HG03108 (cell line): ENCODE results near the gene MAP3K2.

Source experiments
- ATAC-seq: cut with Tn5 transposase; IDR thresholded peaks from one replicate; pipeline ENCODE4 v1.9.1; 2021; ENCODE audit warnings: moderate library complexity; ENCODE audit not compliant: unreplicated experiment

Gene MAP3K2, protein sequence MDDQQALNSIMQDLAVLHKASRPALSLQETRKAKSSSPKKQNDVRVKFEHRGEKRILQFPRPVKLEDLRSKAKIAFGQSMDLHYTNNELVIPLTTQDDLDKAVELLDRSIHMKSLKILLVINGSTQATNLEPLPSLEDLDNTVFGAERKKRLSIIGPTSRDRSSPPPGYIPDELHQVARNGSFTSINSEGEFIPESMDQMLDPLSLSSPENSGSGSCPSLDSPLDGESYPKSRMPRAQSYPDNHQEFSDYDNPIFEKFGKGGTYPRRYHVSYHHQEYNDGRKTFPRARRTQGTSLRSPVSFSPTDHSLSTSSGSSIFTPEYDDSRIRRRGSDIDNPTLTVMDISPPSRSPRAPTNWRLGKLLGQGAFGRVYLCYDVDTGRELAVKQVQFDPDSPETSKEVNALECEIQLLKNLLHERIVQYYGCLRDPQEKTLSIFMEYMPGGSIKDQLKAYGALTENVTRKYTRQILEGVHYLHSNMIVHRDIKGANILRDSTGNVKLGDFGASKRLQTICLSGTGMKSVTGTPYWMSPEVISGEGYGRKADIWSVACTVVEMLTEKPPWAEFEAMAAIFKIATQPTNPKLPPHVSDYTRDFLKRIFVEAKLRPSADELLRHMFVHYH

GRCh38 chr2:127387655-127388422, at the start of gene MAP3K2:
TSS of gene MAP3K2 (minus strand) at chr2:127387975. CDS start at chr2:127343129, 44,846 bp downstream.
- peak; percentile 74 for ATAC-seq

DNA sequence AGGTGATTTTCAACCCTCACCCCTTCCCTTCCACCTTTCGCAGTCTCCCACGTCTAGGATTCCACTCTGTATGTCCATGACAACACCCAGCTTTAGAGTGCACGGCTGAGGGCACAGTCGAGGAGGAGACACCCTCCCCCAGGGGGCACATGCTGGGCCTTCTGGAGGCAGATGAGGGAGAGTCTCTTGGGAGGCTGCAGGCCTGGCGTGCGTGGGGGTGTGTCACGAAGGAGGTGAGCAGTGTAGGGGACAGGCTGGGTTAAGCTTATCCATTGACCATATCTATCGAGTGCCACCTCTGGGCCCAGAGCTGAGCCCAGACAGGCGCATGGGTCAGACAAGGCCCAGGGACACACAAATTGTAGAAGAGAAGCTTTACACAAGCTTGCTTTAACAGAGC, 49.3 kb upstream of the MAP3K2 start:
- ATAC-seq = no peak

DNA sequence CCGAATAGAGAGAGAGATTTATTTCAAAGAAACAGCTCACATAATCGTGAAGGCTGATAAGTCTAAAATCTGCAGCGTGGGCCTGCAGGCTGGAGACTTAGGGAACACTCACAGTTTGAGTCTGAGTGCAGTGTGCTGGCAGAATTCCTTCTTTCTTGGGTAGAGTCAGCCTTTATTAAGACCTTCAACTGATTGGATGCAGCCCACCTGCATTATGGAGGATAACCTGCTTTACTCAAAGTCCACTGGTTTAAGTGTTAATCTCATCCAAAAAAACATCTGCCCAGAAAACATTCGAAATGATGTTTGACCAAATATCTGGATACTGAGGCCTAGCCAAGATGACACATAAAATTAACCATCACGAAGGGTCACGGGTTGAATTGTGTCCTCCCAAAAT, 46.7 kb upstream of the MAP3K2 start:
- no peak for ATAC-seq

GRCh38 chr2:127431408-127432023, 43.7 kb upstream of the MAP3K2 start:
- ATAC-seq = no peak

- no peak for ATAC-seq
Measured at GRCh38 chr2:127429844-127430425, 42.2 kb upstream of the MAP3K2 start.

GRCh38 chr2:127429291-127429690, 41.5 kb upstream of the MAP3K2 start:
- no peak for ATAC-seq

DNA sequence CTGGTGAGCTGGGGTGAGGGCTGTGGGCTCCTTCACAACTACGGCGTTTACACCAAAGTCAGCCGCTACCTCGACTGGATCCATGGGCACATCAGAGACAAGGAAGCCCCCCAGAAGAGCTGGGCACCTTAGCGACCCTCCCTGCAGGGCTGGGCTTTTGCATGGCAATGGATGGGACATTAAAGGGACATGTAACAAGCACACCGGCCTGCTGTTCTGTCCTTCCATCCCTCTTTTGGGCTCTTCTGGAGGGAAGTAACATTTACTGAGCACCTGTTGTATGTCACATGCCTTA, 41.0 kb upstream of the MAP3K2 start:
- ATAC-seq = no peak

GRCh38 chr2:127428057-127428814, 40.5 kb upstream of the MAP3K2 start:
- ATAC-seq = no peak

GRCh38 chr2:127427376-127428056, 39.7 kb upstream of the MAP3K2 start:
- no peak for ATAC-seq

DNA sequence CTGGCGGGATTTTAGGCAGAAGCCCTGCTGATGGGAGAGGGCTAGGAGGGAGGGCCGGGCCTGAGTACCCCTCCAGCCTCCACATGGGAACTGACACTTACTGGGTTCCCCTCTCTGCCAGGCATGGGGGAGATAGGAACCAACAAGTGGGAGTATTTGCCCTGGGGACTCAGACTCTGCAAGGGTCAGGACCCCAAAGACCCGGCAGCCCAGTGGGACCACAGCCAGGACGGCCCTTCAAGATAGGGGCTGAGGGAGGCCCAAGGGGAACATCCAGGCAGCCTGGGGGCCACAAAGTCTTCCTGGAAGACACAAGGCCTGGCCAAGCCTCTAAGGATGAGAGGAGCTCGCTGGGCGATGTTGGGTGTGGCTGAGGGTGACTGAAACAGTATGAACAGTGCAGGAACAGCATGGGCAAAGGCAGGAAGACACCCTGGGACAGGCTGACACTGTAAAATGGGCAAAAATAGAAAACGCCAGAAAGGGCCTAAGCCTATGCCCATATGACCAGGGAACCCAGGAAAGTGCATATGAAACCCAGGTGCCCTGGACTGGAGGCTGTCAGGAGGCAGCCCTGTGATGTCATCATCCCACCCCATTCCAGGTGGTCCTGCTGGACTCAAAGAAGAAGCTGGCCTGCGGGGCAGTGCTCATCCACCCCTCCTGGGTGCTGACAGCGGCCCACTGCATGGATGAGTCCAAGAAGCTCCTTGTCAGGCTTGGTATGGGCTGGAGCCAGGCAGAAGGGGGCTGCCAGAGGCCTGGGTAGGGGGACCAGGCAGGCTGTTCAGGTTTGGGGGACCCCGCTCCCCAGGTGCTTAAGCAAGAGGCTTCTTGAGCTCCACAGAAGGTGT, 39.0 kb upstream of the MAP3K2 start:
- ATAC-seq = no peak

DNA sequence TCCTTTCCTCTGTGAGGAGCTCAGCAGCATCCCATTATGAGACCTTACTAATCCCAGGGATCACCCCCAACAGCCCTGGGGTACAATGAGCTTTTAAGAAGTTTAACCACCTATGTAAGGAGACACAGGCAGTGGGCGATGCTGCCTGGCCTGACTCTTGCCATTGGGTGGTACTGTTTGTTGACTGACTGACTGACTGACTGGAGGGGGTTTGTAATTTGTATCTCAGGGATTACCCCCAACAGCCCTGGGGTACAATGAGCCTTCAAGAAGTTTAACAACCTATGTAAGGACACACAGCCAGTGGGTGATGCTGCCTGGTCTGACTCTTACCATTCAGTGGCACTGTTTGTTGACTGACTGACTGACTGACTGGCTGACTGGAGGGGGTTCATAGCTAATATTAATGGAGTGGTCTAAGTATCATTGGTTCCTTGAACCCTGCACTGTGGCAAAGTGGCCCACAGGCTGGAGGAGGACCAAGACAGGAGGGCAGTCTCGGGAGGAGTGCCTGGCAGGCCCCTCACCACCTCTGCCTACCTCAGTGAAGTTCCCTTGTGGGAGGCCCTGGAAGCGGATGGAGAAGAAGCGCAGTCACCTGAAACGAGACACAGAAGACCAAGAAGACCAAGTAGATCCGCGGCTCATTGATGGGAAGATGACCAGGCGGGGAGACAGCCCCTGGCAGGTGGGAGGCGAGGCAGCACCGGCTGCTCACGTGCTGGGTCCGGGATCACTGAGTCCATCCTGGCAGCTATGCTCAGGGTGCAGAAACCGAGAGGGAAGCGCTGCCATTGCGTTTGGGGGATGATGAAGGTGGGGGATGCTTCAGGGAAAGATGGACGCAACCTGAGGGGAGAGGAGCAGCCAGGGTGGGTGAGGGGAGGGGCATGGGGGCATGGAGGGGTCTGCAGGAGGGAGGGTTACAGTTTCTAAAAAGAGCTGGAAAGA, 38.0 kb upstream of the MAP3K2 start:
- ATAC-seq = no peak

DNA sequence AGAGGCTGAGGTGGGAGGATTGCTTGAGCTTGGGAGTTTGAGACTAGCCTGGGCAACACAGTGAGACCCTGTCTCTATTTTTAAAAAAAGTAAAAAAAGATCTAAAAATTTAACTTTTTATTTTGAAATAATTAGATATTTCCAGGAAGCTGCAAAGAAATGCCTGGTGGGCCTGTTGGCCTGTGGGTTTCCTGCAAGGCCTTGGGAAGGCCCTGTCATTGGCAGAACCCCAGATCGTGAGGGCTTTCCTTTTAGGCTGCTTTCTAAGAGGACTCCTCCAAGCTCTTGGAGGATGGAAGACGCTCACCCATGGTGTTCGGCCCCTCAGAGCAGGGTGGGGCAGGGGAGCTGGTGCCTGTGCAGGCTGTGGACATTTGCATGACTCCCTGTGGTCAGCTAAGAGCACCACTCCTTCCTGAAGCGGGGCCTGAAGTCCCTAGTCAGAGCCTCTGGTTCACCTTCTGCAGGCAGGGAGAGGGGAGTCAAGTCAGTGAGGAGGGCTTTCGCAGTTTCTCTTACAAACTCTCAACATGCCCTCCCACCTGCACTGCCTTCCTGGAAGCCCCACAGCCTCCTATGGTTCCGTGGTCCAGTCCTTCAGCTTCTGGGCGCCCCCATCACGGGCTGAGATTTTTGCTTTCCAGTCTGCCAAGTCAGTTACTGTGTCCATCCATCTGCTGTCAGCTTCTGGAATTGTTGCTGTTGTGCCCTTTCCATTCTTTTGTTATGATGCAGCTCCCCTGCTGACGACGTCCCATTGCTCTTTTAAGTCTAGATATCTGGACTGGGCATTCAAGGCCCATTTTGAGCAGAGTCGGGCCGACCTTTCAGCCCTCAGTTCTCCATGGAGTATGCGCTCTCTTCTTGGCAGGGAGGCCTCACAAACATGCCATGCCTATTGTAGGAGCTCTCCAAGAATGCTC, 37.1 kb upstream of the MAP3K2 start:
- no peak for ATAC-seq

DNA sequence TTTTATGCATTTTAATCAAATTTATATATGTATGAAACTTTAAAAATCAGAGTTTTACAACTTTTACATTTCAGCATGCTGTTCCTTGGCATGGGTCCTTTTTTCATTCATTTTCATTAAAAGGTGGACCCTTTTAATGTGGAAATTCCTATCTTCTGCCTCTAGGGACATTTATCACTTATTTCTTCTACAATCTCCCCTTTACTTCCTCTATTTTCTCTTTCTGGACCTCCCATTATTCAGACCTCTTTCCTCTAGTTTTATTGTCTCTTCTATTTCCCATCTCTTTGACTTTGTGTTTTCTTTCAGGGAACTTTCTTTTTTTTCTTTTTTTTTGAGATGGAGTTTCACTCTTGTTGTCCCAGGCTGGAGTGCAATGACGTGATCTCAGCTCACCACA, 36.1 kb upstream of the MAP3K2 start:
- ATAC-seq = no peak

DNA sequence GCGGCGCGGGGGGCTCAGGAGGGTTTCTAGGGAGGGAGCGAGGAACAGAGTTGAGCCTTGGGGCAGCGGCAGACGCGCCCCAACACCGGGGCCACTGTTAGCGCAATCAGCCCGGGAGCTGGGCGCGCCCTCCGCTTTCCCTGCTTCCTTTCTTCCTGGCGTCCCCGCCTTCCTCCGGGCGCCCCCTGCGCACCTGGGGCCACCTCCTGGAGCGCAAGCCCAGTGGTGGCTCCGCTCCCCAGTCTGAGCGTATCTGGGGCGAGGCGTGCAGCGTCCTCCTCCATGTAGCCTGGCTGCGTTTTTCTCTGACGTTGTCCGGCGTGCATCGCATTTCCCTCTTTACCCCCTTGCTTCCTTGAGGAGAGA, 35.7 kb upstream of the MAP3K2 start:
- no peak for ATAC-seq

DNA sequence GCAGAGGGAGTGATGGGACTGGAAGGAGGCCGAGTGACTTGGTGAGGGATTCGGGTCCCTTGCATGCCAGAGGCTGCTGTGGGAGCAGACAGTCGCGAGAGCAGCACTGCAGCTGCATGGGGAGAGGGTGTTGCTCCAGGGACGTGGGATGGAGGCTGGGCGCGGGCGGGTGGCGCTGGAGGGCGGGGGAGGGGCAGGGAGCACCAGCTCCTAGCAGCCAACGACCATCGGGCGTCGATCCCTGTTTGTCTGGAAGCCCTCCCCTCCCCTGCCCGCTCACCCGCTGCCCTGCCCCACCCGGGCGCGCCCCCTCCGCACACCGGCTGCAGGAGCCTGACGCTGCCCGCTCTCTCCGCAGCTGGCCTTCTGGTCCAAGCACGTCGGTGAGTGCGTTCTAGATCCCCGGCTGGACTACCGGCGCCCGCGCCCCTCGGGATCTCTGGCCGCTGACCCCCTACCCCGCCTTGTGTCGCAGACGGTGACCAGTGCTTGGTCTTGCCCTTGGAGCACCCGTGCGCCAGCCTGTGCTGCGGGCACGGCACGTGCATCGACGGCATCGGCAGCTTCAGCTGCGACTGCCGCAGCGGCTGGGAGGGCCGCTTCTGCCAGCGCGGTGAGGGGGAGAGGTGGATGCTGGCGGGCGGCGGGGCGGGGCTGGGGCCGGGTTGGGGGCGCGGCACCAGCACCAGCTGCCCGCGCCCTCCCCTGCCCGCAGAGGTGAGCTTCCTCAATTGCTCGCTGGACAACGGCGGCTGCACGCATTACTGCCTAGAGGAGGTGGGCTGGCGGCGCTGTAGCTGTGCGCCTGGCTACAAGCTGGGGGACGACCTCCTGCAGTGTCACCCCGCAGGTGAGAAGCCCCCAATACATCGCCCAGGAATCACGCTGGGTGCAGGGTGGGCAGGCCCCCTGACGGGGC, 35.0 kb upstream of the MAP3K2 start:
- no peak for ATAC-seq
